Measurements from ENCODE around the gene TWF1.

TWF1 gene

DNA sequence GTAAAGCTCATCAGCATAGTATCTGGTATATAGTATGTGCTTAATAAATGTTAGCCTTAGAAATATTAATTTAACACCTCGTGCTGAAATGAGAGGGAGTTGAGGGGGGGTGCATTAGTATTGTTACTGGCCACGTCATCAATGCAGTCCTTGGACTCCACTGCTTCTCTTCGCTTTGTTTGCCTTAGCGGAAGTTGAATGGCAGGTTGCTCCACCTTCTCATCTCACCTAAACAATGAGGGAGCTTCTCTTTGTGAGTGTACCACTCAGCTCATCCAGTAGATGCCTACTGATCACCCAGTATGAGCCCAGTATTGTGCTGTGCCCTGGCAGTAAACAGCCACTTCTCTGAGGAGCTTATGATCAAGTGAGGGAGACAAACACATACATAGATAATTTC is 34.2 kb upstream of the TWF1 start:
- in situ Hi-C loops (cut with MboI; ENCODE audit: low sequenced_read_pairs, unreplicated experiment) = no loop called here
- DNase-seq (ENCODE audit: low spot score) = no peak
- TF ChIP-seq CTCF (IDR thresholded peaks at IDR 0.05; ENCODE audit: borderline replicate concordance, control extremely low read depth, extremely low read depth, insufficient read depth, missing control alignments) = no peak

DNA sequence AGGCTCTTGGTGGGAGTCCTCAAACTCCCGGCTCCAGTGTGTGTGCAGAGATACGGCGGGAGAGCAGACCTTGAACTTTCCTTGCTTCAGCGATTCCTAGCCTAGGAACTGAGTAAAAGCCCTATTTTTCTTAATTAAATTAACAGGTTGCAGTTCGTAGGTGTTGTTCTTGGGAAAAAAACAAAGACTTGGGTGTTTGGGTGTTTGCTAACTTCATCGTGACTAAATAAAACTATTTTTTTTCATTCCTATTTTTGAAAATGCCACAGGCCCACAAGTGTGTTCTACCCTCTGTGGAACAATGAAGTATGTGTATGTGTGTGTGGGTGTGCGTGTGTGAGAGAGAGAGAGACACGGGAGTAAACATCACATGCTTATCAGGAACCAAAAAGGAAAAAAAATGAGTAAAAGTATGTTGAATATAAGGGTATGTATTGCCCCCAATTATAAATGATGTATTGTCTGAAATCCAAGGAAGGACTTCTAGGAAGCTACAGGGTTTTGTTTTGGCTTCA is 30.4 kb upstream of the TWF1 start:
- no peak for TF ChIP-seq CTCF (IDR thresholded peaks at IDR 0.05; ENCODE audit: borderline replicate concordance, control extremely low read depth, extremely low read depth, insufficient read depth, missing control alignments)
- no peak for DNase-seq (ENCODE audit: low spot score)
- in situ Hi-C loops (cut with MboI; ENCODE audit: low sequenced_read_pairs, unreplicated experiment) = no loop called here

GRCh38 chr12:43835656-43836474 is 29.7 kb upstream of the TWF1 start, which contains the start of gene TMEM117:
TSS of gene TMEM117 (plus strand) at chr12:43836081.
- no peak for TF ChIP-seq CTCF (IDR thresholded peaks at IDR 0.05; ENCODE audit: borderline replicate concordance, control extremely low read depth, extremely low read depth, insufficient read depth, missing control alignments)
- DNase-seq (ENCODE audit: low spot score) = peak; percentile 82
- in situ Hi-C loops (cut with MboI; ENCODE audit: low sequenced_read_pairs, unreplicated experiment) = no loop called here

GRCh38 chr12:43835264-43835655 is 29.1 kb upstream of the TWF1 start:
- no peak for TF ChIP-seq CTCF (IDR thresholded peaks at IDR 0.05; ENCODE audit: borderline replicate concordance, control extremely low read depth, extremely low read depth, insufficient read depth, missing control alignments)
- in situ Hi-C loops (cut with MboI; ENCODE audit: low sequenced_read_pairs, unreplicated experiment) = no loop called here
- DNase-seq (ENCODE audit: low spot score) = no peak

- no peak for TF ChIP-seq CTCF (IDR thresholded peaks at IDR 0.05; ENCODE audit: borderline replicate concordance, control extremely low read depth, extremely low read depth, insufficient read depth, missing control alignments)
- DNase-seq (ENCODE audit: low spot score) = no peak
- in situ Hi-C loops (cut with MboI; ENCODE audit: low sequenced_read_pairs, unreplicated experiment) = no loop called here
Observed at GRCh38 chr12:43832463-43833168, 26.5 kb upstream of the TWF1 start.

- no peak for DNase-seq (ENCODE audit: low spot score)
- no peak for TF ChIP-seq CTCF (IDR thresholded peaks at IDR 0.05; ENCODE audit: borderline replicate concordance, control extremely low read depth, extremely low read depth, insufficient read depth, missing control alignments)
- in situ Hi-C loops (cut with MboI; ENCODE audit: low sequenced_read_pairs, unreplicated experiment) = no loop called here
Observed at GRCh38 chr12:43827093-43827492, 21.0 kb upstream of the TWF1 start.

Data from GM13976 (cell line).